SK-N-SH (cell line): ENCODE results near the gene WBP2. TPM values are rescaled to one million over a fixed set of nuclear protein-coding genes. Genes with fewer than 3 reads are reported as not detected.

ENCODE experiments used
- CTCF ChIA-PET: fragments of 300-600, 350-600 bp; formaldehyde crosslinking; extraction: SDS; loops from one replicate; lab custom pipeline; 2021; lab: Yijun Ruan, JAX
- POLR2A ChIA-PET: fragments of 350-600 bp; sonication (Branson Sonifier 250); formaldehyde crosslinking; extraction: SDS; loops from one replicate; lab custom pipeline; 2020; ENCODE audit warnings: antibody characterized with exemption, inconsistent platforms; lab: Yijun Ruan, JAX
- DNase-seq: peaks from one replicate; pipeline ENCODE4 v3.0.0; 2012
- H2AFZ ChIP-seq: fragments of 200-600 bp; sonication (generic); 2 replicates; pipeline ENCODE4 v1.8.1; 2016; ENCODE audit warnings: antibody characterized with exemption, mild to moderate bottlenecking, low read depth
- H3F3A ChIP-seq: fragments of 200-600 bp; sonication (generic); replicated peaks from 2 replicates; pipeline ENCODE3; 2016; ENCODE audit warnings: antibody characterized with exemption, mild to moderate bottlenecking; ENCODE audit not compliant: insufficient read depth
- H3K27ac ChIP-seq, 2 experiments: fragments of 200-500 bp in 1 of 2; fragments of 200-600 bp in 1 of 2; sonication (Bioruptor generic) in 1 of 2; sonication (generic), shearing (Covaris generic) in 1 of 2; 2 replicates each; pipeline versions ENCODE4 v1.5.1 to v1.6.1; 2014 to 2016; ENCODE audit warnings: low read depth in 2 of 2, inconsistent platforms in 1 of 2, low read length in 1 of 2, mild to moderate bottlenecking in 1 of 2, mixed read lengths in 1 of 2
- H3K27me3 ChIP-seq: fragments of 200-600 bp; sonication (generic), shearing (Covaris generic); 2 replicates; pipeline ENCODE4 v1.6.1; 2016; ENCODE audit warnings: mixed run types; ENCODE audit not compliant: insufficient read depth
- H3K36me3 ChIP-seq, 2 experiments: fragments of 200-500 bp in 1 of 2; fragments of 200-600 bp in 1 of 2; sonication (Bioruptor generic) in 1 of 2; sonication (generic) in 1 of 2; replicated peaks in 1 of 2; 2 replicates each; pipeline versions ENCODE3 to v1.5.1; 2014 to 2016; ENCODE audit warnings: low read length in 1 of 2, mild to moderate bottlenecking in 1 of 2; ENCODE audit not compliant: insufficient read depth in 2 of 2, control insufficient read depth in 1 of 2
- H3K4me1 ChIP-seq, 2 experiments: fragments of 200-500 bp in 1 of 2; fragments of 200-600 bp in 1 of 2; sonication (Bioruptor generic) in 1 of 2; sonication (generic), shearing (Covaris generic) in 1 of 2; 2 replicates each; pipeline versions ENCODE4 v1.5.1 to v1.6.1; 2014 to 2016; ENCODE audit warnings: low read depth in 1 of 2, low read length in 1 of 2, mixed run types in 1 of 2; ENCODE audit not compliant: insufficient read depth in 2 of 2, control insufficient read depth in 1 of 2
- H3K4me2 ChIP-seq: fragments of 200-600 bp; sonication (generic), shearing (Covaris generic); 2 replicates; pipeline ENCODE4 v1.6.1; 2017; ENCODE audit warnings: mixed run types
- H3K4me3 ChIP-seq, 2 experiments: fragments of 200-500 bp in 1 of 2; fragments of 200-600 bp in 1 of 2; sonication (Bioruptor generic) in 1 of 2; sonication (generic), shearing (Covaris generic) in 1 of 2; 2 replicates each; pipeline versions ENCODE4 v1.5.1 to v1.8.1; 2014 to 2016; ENCODE audit warnings: low read depth in 2 of 2, inconsistent platforms in 1 of 2, low read length in 1 of 2, mild to moderate bottlenecking in 1 of 2, mixed read lengths in 1 of 2, moderate library complexity in 1 of 2
- H3K79me2 ChIP-seq: fragments of 200-600 bp; sonication (generic); 2 replicates; pipeline ENCODE4 v1.8.1; 2017; ENCODE audit warnings: mild to moderate bottlenecking; ENCODE audit not compliant: insufficient read depth
- H3K9ac ChIP-seq: fragments of 200-600 bp; sonication (generic); 2 replicates; pipeline ENCODE4 v1.6.1; 2017; ENCODE audit warnings: mixed run types
- H3K9me2 ChIP-seq: fragments of 200-600 bp; sonication (generic); 2 replicates; pipeline ENCODE4 v1.6.1; 2017; ENCODE audit warnings: mixed run types
- H3K9me3 ChIP-seq: fragments of 200-600 bp; sonication (generic); 2 replicates; pipeline ENCODE4 v1.6.1; 2017; ENCODE audit warnings: mixed run types, mild to moderate bottlenecking, moderate library complexity
- H4K20me1 ChIP-seq: fragments of 200-600 bp; sonication (generic); 2 replicates; pipeline ENCODE4 v1.6.1; 2017; ENCODE audit warnings: mild to moderate bottlenecking, mixed run types; ENCODE audit not compliant: insufficient read depth
- CHD2 ChIP-seq: fragments of 150-350 bp; IDR thresholded peaks from 2 replicates; pipeline ENCODE4 v1.6.1; 2018; ENCODE audit warnings: low read length; ENCODE audit not compliant: partially characterized antibody
- ELF1 ChIP-seq: IDR thresholded peaks from 2 replicates; pipeline ENCODE4 v1.4.0; 2012
- FOSL2 ChIP-seq: IDR thresholded peaks from 2 replicates; pipeline ENCODE4 v1.4.0; 2012; ENCODE audit warnings: low read depth, mild to moderate bottlenecking, moderate library complexity, borderline replicate concordance
- FOXJ3 ChIP-seq: sonication (generic); formaldehyde crosslinking; IDR thresholded peaks from 2 replicates; pipeline ENCODE4 v1.5.1; 2020; ENCODE audit warnings: mild to moderate bottlenecking, missing genetic modification reagents
- FOXM1 ChIP-seq: IDR thresholded peaks from 2 replicates; pipeline ENCODE4 v1.4.0; 2012; ENCODE audit warnings: low read depth, mild to moderate bottlenecking
- GABPA ChIP-seq: IDR thresholded peaks from 2 replicates; pipeline ENCODE4 v1.4.0; 2012; ENCODE audit warnings: low read depth, mild to moderate bottlenecking
- GATA2 ChIP-seq: sonication (generic); formaldehyde crosslinking; IDR thresholded peaks from 2 replicates; pipeline ENCODE4 v1.5.0; 2020; ENCODE audit warnings: mild to moderate bottlenecking, missing genetic modification reagents
- JUND ChIP-seq: IDR thresholded peaks from 2 replicates; pipeline ENCODE4 v1.4.0; 2012
- MEF2A ChIP-seq: IDR thresholded peaks from 2 replicates; pipeline ENCODE4 v1.4.0; 2012; ENCODE audit warnings: low read depth, borderline replicate concordance
- NFIC ChIP-seq: IDR thresholded peaks from 2 replicates; pipeline ENCODE4 v1.4.0; 2012; ENCODE audit warnings: borderline replicate concordance
- NRF1 ChIP-seq: IDR thresholded peaks from 2 replicates; pipeline ENCODE4 v1.6.1; 2012; ENCODE audit warnings: low read depth, mild to moderate bottlenecking, low read length
- POLR2AphosphoS5 ChIP-seq: IDR thresholded peaks from 2 replicates; pipeline ENCODE4 v1.6.1; 2012; ENCODE audit warnings: low read depth, low read length
- RAD21 ChIP-seq: IDR thresholded peaks from 2 replicates; pipeline ENCODE4 v1.6.1; 2012; ENCODE audit warnings: mild to moderate bottlenecking, low read length
- RFX5 ChIP-seq: IDR thresholded peaks from 2 replicates; pipeline ENCODE4 v1.6.1; 2012; ENCODE audit warnings: mild to moderate bottlenecking, improper control_type of control experiment, low read length
- RXRA ChIP-seq: IDR thresholded peaks from 2 replicates; pipeline ENCODE4 v1.4.0; 2012; ENCODE audit warnings: low read depth, mild to moderate bottlenecking, borderline replicate concordance
- SIN3A ChIP-seq: IDR thresholded peaks from 2 replicates; pipeline ENCODE4 v1.6.1; 2012; ENCODE audit warnings: low read depth, mild to moderate bottlenecking, low read length, moderate library complexity, borderline replicate concordance
- SMC3 ChIP-seq: IDR thresholded peaks from 2 replicates; pipeline ENCODE4 v1.6.1; 2012; ENCODE audit warnings: low read depth, low read length, improper control_type of control experiment
- TAF1 ChIP-seq: IDR thresholded peaks from 2 replicates; pipeline ENCODE4 v1.6.1; 2012; ENCODE audit warnings: low read depth, mild to moderate bottlenecking, low read length, moderate library complexity, borderline replicate concordance
- TCF12 ChIP-seq: IDR thresholded peaks from 2 replicates; pipeline ENCODE4 v1.4.0; 2012
- YY1 ChIP-seq: IDR thresholded peaks from 2 replicates; pipeline ENCODE4 v1.4.0; 2012; ENCODE audit warnings: low read depth, mild to moderate bottlenecking
- WGBS: methylation state at CpG from one replicate; pipeline ENCODE4 v1.1.6; 2017; ENCODE audit warnings: low lambda C conversion rate; 5-methylcytosine and 5-hydroxymethylcytosine counted together
- polyA plus RNA-seq, 3 experiments: library from polyadenylated mRNA; depleted of rRNA; stranded (reverse); fragments of >200 nt; gene quantifications; 2 replicates each; pipeline ENCODE4 v1.2.3, GENCODE V29; 2012
- TF ChIP-seq, protein P1 (sequence below): IDR thresholded peaks from 2 replicates; pipeline ENCODE4 v1.4.0; 2012; ENCODE audit warnings: low read depth, borderline replicate concordance
- TF ChIP-seq, protein P2 (sequence below): IDR thresholded peaks from 2 replicates; pipeline ENCODE4 v1.4.0; 2012; ENCODE audit warnings: low read depth, borderline replicate concordance
- TF ChIP-seq, protein P3 (sequence below): fragments of 150-350 bp; IDR thresholded peaks from 2 replicates; pipeline ENCODE4 v1.6.1; 2016; ENCODE audit warnings: mild to moderate bottlenecking, low read depth, low read length
- TF ChIP-seq, protein P4 (sequence below): IDR thresholded peaks from 2 replicates; pipeline ENCODE4; 2012
- TF ChIP-seq, protein P5 (sequence below): fragments of 200-600 bp; sonication (generic); IDR thresholded peaks from 2 replicates; pipeline ENCODE4 v1.6.1; 2017; ENCODE audit warnings: antibody characterized with exemption, mild to moderate bottlenecking, moderate library complexity
- TF ChIP-seq, protein P6 (sequence below): IDR thresholded peaks from 2 replicates; pipeline ENCODE4 v1.4.0; 2012; ENCODE audit warnings: low read depth
- TF ChIP-seq, protein P7 (sequence below): fragments of 150-350 bp; IDR thresholded peaks from 2 replicates; pipeline ENCODE4 v1.6.1; 2017; ENCODE audit warnings: antibody characterized with exemption, low read length, low read depth, borderline replicate concordance

Gene WBP2
- polyA plus RNA-seq, 1 of the 3 experiments (the other 2 are of a cell fraction) = 55.8 TPM

DNA sequence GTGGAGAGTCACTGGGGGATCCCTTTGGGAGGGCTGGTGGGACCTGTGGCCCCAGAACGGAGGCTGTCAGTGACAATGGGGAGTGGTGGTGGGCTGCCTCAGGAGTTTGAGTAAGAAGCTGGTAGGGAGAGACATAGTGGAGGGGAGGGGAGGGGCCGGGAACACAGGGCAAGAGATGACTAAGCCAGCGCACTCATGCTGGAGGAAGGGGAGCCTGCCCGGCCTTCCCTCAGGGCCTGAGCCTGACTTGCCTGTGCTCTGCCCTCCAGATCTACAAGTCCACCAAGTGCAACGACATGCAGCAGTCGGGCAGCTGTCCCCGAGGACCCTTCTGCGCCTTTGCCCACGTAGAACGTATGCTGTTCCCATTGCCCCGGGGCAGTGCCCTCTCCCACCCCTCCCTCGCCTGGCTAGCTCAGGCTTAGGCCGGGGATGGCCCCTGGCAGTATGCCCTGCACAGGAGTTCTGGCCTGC is 40.2 kb downstream of the WBP2 start:
- 59% methylated on average over 13 of the region's 13 CpGs for WGBS
- peak overlapping the region; percentile 61 for H3K9ac ChIP-seq
- POLR2A ChIA-PET = interaction anchor here (1.0 to 1.7 kb wide), 2 partner anchors 35 to 41 kb away, joined by 3 to 9 read pairs; no protein-coding TSS in a partner anchor
- TF ChIP-seq ELF1 (no peak), FOXJ3 (no peak), RFX5 (no peak), TAF1 (no peak), YY1 (no peak), CHD2 (no peak), RAD21 (no peak), SIN3A (0 out of 2 replicates have a peak, but pooled peaks have one; percentile 0), NFIC (peak; percentile 43; the same call in 1 of the 2 replicates), GABPA (no peak), POLR2AphosphoS5 (no peak), GATA2 (no peak), TCF12 (no peak), MEF2A (no peak), NRF1 (0 out of 2 replicates have a peak, but pooled peaks have one; percentile 9), JUND (no peak; the same call in 1 of the 2 replicates), FOXM1 (no peak), FOSL2 (peak; percentile 79; the same call in 1 of the 2 replicates), RXRA (no peak), SMC3 (no peak)
- TF ChIP-seq, protein P1, sequence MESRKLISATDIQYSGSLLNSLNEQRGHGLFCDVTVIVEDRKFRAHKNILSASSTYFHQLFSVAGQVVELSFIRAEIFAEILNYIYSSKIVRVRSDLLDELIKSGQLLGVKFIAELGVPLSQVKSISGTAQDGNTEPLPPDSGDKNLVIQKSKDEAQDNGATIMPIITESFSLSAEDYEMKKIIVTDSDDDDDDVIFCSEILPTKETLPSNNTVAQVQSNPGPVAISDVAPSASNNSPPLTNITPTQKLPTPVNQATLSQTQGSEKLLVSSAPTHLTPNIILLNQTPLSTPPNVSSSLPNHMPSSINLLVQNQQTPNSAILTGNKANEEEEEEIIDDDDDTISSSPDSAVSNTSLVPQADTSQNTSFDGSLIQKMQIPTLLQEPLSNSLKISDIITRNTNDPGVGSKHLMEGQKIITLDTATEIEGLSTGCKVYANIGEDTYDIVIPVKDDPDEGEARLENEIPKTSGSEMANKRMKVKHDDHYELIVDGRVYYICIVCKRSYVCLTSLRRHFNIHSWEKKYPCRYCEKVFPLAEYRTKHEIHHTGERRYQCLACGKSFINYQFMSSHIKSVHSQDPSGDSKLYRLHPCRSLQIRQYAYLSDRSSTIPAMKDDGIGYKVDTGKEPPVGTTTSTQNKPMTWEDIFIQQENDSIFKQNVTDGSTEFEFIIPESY = no peak
- TF ChIP-seq, protein P2, sequence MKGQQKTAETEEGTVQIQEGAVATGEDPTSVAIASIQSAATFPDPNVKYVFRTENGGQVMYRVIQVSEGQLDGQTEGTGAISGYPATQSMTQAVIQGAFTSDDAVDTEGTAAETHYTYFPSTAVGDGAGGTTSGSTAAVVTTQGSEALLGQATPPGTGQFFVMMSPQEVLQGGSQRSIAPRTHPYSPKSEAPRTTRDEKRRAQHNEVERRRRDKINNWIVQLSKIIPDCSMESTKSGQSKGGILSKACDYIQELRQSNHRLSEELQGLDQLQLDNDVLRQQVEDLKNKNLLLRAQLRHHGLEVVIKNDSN = no peak
- TF ChIP-seq, protein P3, sequence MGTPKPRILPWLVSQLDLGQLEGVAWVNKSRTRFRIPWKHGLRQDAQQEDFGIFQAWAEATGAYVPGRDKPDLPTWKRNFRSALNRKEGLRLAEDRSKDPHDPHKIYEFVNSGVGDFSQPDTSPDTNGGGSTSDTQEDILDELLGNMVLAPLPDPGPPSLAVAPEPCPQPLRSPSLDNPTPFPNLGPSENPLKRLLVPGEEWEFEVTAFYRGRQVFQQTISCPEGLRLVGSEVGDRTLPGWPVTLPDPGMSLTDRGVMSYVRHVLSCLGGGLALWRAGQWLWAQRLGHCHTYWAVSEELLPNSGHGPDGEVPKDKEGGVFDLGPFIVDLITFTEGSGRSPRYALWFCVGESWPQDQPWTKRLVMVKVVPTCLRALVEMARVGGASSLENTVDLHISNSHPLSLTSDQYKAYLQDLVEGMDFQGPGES = no peak
- TF ChIP-seq, protein P4, sequence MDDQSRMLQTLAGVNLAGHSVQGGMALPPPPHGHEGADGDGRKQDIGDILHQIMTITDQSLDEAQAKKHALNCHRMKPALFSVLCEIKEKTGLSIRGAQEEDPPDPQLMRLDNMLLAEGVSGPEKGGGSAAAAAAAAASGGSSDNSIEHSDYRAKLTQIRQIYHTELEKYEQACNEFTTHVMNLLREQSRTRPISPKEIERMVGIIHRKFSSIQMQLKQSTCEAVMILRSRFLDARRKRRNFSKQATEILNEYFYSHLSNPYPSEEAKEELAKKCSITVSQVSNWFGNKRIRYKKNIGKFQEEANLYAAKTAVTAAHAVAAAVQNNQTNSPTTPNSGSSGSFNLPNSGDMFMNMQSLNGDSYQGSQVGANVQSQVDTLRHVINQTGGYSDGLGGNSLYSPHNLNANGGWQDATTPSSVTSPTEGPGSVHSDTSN = no peak
- TF ChIP-seq, protein P5, sequence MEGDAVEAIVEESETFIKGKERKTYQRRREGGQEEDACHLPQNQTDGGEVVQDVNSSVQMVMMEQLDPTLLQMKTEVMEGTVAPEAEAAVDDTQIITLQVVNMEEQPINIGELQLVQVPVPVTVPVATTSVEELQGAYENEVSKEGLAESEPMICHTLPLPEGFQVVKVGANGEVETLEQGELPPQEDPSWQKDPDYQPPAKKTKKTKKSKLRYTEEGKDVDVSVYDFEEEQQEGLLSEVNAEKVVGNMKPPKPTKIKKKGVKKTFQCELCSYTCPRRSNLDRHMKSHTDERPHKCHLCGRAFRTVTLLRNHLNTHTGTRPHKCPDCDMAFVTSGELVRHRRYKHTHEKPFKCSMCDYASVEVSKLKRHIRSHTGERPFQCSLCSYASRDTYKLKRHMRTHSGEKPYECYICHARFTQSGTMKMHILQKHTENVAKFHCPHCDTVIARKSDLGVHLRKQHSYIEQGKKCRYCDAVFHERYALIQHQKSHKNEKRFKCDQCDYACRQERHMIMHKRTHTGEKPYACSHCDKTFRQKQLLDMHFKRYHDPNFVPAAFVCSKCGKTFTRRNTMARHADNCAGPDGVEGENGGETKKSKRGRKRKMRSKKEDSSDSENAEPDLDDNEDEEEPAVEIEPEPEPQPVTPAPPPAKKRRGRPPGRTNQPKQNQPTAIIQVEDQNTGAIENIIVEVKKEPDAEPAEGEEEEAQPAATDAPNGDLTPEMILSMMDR = no peak
- TF ChIP-seq, protein P6, sequence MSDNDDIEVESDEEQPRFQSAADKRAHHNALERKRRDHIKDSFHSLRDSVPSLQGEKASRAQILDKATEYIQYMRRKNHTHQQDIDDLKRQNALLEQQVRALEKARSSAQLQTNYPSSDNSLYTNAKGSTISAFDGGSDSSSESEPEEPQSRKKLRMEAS = peak; percentile 73
- TF ChIP-seq, protein P7, sequence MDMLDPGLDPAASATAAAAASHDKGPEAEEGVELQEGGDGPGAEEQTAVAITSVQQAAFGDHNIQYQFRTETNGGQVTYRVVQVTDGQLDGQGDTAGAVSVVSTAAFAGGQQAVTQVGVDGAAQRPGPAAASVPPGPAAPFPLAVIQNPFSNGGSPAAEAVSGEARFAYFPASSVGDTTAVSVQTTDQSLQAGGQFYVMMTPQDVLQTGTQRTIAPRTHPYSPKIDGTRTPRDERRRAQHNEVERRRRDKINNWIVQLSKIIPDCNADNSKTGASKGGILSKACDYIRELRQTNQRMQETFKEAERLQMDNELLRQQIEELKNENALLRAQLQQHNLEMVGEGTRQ = no peak

More for the DNA sequence above, 40.2 kb downstream of the WBP2 start:
- Histone ChIP-seq H3K9me3 (no peaks in the 10 kb centered on the region), H3K4me3 (no peak overlapping the region), H3F3A (peaks cover 9% of the 10 kb centered on the region), H3K4me1 (peaks cover 0 to 10% of the 10 kb centered on the region in 2 experiments; a peak in 3 of 4 replicates), H4K20me1 (no peaks in the 10 kb centered on the region), H3K9me2 (no peaks in the 10 kb centered on the region), H3K27me3 (no peaks in the 10 kb centered on the region), H2AFZ (peak overlapping the region; percentile 57; the same call in 1 of the 2 replicates), H3K79me2 (no peaks in the 10 kb centered on the region), H3K36me3 (peaks cover 20 to 63% of the 10 kb centered on the region in 2 experiments), H3K4me2 (no peak overlapping the region), H3K27ac (peak overlapping the region; percentile 29 to 63; a peak in 3 of 4 replicates)
- CTCF ChIA-PET = interaction anchor here (0.7 to 7.6 kb wide), 9 partner anchors 12 to 61 kb away, joined by 3 to 90 read pairs (median 5); partner anchors contain the start of gene UNC13D
- peak; percentile 47 for DNase-seq
